HEK293 (cell line): ENCODE measurements around the gene ALDH7A1.

ENCODE experiments used
- CTCF ChIA-PET: fragments of 350-600 bp; formaldehyde crosslinking; extraction: SDS; loops from one replicate; lab custom pipeline; 2021; ENCODE audit warnings: antibody characterized with exemption; lab: Yijun Ruan, JAX
- POLR2A ChIA-PET: fragments of 300-600 bp; formaldehyde crosslinking; extraction: SDS; loops from one replicate; lab custom pipeline; 2020; ENCODE audit warnings: antibody characterized with exemption, inconsistent platforms; lab: Yijun Ruan, JAX
- H3K27ac ChIP-seq: fragments of 200-500 bp; sonication (Bioruptor generic); 2 replicates; pipeline ENCODE4 v1.5.1; 2014; ENCODE audit warnings: low read depth, low read length, control low read depth, inconsistent platforms; ENCODE audit errors: extremely low read depth
- H3K36me3 ChIP-seq, 2 experiments: fragments of 200-500 bp in 1 of 2; sonication (Bioruptor generic) in 1 of 2; 1 replicate in 1 of 2; 2 replicates in 1 of 2; pipeline ENCODE4 v1.5.1; 2014 to 2017; ENCODE audit warnings: inconsistent platforms in 2 of 2, low read length in 2 of 2; ENCODE audit not compliant: control insufficient read depth in 2 of 2, insufficient read depth in 1 of 2
- H3K4me1 ChIP-seq: fragments of 200-500 bp; sonication (Bioruptor generic); 2 replicates; pipeline ENCODE4 v1.5.1; 2014; ENCODE audit warnings: mild to moderate bottlenecking, low read length, inconsistent platforms; ENCODE audit not compliant: control insufficient read depth, insufficient read depth
- H3K4me3 ChIP-seq: 2 replicates; pipeline ENCODE4 v1.5.1; 2011; ENCODE audit warnings: low read depth, mild to moderate bottlenecking, control low read depth, low read length, moderate library complexity
- H3K9me3 ChIP-seq: fragments of 200-500 bp; sonication (Bioruptor generic); 2 replicates; pipeline ENCODE4 v1.5.1; 2014; ENCODE audit warnings: low read depth, low read length, inconsistent platforms; ENCODE audit not compliant: control insufficient read depth, insufficient read depth
- BCL11A ChIP-seq: fragments of 450-650 bp; formaldehyde crosslinking; IDR thresholded peaks from 2 replicates; pipeline ENCODE4 v1.5.1; 2016; ENCODE audit warnings: low read depth, missing biosample characterization, missing genetic modification characterization
- BCL11B ChIP-seq: fragments of 450-650 bp; formaldehyde crosslinking; IDR thresholded peaks from 2 replicates; pipeline ENCODE4 v1.5.1; 2016; ENCODE audit warnings: low read depth, missing biosample characterization, missing genetic modification characterization
- ELK4 ChIP-seq: IDR thresholded peaks from 2 replicates; pipeline ENCODE4 v1.6.1; 2011; ENCODE audit warnings: mild to moderate bottlenecking, low read depth, low read length, borderline replicate concordance
- GFI1B ChIP-seq: fragments of 450-650 bp; formaldehyde crosslinking; IDR thresholded peaks from 2 replicates; pipeline ENCODE4 v1.5.1; 2016; ENCODE audit warnings: missing biosample characterization, missing genetic modification characterization
- GLI4 ChIP-seq: fragments of 450-650 bp; formaldehyde crosslinking; IDR thresholded peaks from 2 replicates; pipeline ENCODE4 v1.5.1; 2016; ENCODE audit warnings: missing biosample characterization, missing genetic modification characterization
- GLIS1 ChIP-seq: fragments of 450-650 bp; formaldehyde crosslinking; IDR thresholded peaks from 2 replicates; pipeline ENCODE4 v1.5.1; 2016; ENCODE audit warnings: missing biosample characterization, missing genetic modification characterization
- SCRT2 ChIP-seq: fragments of 450-650 bp; formaldehyde crosslinking; IDR thresholded peaks from 2 replicates; pipeline ENCODE4 v1.5.1; 2016; ENCODE audit warnings: missing biosample characterization, missing genetic modification characterization
- ZBTB1 ChIP-seq: fragments of 450-650 bp; formaldehyde crosslinking; IDR thresholded peaks from 2 replicates; pipeline ENCODE4 v1.5.1; 2016; ENCODE audit warnings: missing biosample characterization, missing genetic modification characterization
- ZBTB17 ChIP-seq: fragments of 450-650 bp; formaldehyde crosslinking; IDR thresholded peaks from 2 replicates; pipeline ENCODE4 v1.5.1; 2016; ENCODE audit warnings: missing biosample characterization, missing genetic modification characterization
- ZNF121 ChIP-seq: fragments of 450-650 bp; formaldehyde crosslinking; IDR thresholded peaks from 2 replicates; pipeline ENCODE4 v1.5.1; 2016; ENCODE audit warnings: missing biosample characterization, missing genetic modification characterization
- ZNF19 ChIP-seq: fragments of 450-650 bp; formaldehyde crosslinking; IDR thresholded peaks from 2 replicates; pipeline ENCODE4; 2016; ENCODE audit warnings: missing biosample characterization, missing genetic modification characterization, low read depth
- ZNF2 ChIP-seq: fragments of 450-650 bp; formaldehyde crosslinking; IDR thresholded peaks from 2 replicates; pipeline ENCODE4 v1.5.1; 2016; ENCODE audit warnings: missing biosample characterization, missing genetic modification characterization
- ZNF24 ChIP-seq: fragments of 450-650 bp; formaldehyde crosslinking; IDR thresholded peaks from 2 replicates; pipeline ENCODE4 v1.5.1; 2016; ENCODE audit warnings: missing biosample characterization, missing genetic modification characterization
- ZNF335 ChIP-seq: fragments of 450-650 bp; formaldehyde crosslinking; conservative IDR thresholded peaks from 2 replicates; pipeline ENCODE4 v1.5.1; 2016; ENCODE audit warnings: missing biosample characterization, missing genetic modification characterization
- ZNF350 ChIP-seq: fragments of 450-650 bp; formaldehyde crosslinking; IDR thresholded peaks from 2 replicates; pipeline ENCODE4 v1.5.0; 2017; ENCODE audit warnings: missing biosample characterization, mild to moderate bottlenecking, missing genetic modification characterization
- ZNF521 ChIP-seq: fragments of 450-650 bp; formaldehyde crosslinking; IDR thresholded peaks from 2 replicates; pipeline ENCODE4 v1.5.1; 2017; ENCODE audit warnings: missing biosample characterization, mild to moderate bottlenecking, missing genetic modification characterization
- ZNF549 ChIP-seq: fragments of 450-650 bp; IDR thresholded peaks from 2 replicates; pipeline ENCODE4 v1.5.1; 2018; ENCODE audit warnings: missing biosample characterization, missing genetic modification characterization, mild to moderate bottlenecking, inconsistent platforms, moderate library complexity
- ZNF610 ChIP-seq: fragments of 450-650 bp; formaldehyde crosslinking; IDR thresholded peaks from 2 replicates; pipeline ENCODE4 v1.5.1; 2016; ENCODE audit warnings: missing biosample characterization, missing genetic modification characterization, borderline replicate concordance
- ZNF623 ChIP-seq: fragments of 450-650 bp; formaldehyde crosslinking; IDR thresholded peaks from 2 replicates; pipeline ENCODE4 v1.5.1; 2016; ENCODE audit warnings: missing biosample characterization, missing genetic modification characterization
- ZNF707 ChIP-seq: fragments of 450-650 bp; formaldehyde crosslinking; IDR thresholded peaks from 2 replicates; pipeline ENCODE4 v1.5.1; 2016; ENCODE audit warnings: missing biosample characterization, missing genetic modification characterization
- ZNF76 ChIP-seq: fragments of 450-650 bp; formaldehyde crosslinking; IDR thresholded peaks from 2 replicates; pipeline ENCODE4; 2016; ENCODE audit warnings: low read depth, missing biosample characterization, missing genetic modification characterization, borderline replicate concordance
- ZNF785 ChIP-seq: fragments of 450-650 bp; formaldehyde crosslinking; IDR thresholded peaks from 2 replicates; pipeline ENCODE4 v1.5.1; 2016; ENCODE audit warnings: missing biosample characterization, missing genetic modification characterization
- ZNF830 ChIP-seq: fragments of 450-650 bp; IDR thresholded peaks from 2 replicates; pipeline ENCODE4 v1.5.0; 2018; ENCODE audit warnings: missing biosample characterization, missing genetic modification characterization, low read depth, mild to moderate bottlenecking, moderate library complexity
- ZXDB ChIP-seq: fragments of 450-650 bp; formaldehyde crosslinking; IDR thresholded peaks from 2 replicates; pipeline ENCODE4 v1.5.1; 2016; ENCODE audit warnings: missing biosample characterization, missing genetic modification characterization
- TF ChIP-seq, protein P1 (sequence below): fragments of 450-650 bp; formaldehyde crosslinking; optimal IDR thresholded peaks from 2 replicates; pipeline ENCODE3; 2016; ENCODE audit warnings: missing biosample characterization, mild to moderate bottlenecking, missing genetic modification characterization
- TF ChIP-seq, protein P2 (sequence below): fragments of 450-650 bp; formaldehyde crosslinking; IDR thresholded peaks from 2 replicates; pipeline ENCODE4 v1.5.0; 2017; ENCODE audit warnings: missing biosample characterization, missing genetic modification characterization, borderline replicate concordance

ALDH7A1 gene

DNA sequence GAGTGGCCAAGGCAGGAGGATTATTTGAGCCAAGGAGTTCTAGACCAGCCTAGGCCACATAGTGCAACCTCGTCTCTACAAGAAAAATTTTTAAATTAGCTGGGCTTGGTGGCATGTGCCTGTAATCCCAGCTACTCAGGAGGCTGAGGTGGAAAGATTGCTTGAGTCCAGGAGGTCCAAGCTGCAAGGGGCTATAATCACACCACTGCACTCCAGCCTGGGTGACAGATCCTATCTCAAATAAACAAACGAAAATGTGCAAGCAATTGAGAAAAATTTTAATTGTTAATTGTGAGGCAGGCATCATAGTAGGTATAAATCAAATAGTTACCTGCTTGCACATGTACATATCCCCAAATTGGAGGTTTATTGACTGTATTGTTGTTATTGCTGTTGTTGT, 15.3 kb downstream of the ALDH7A1 start:
- CTCF ChIA-PET, result interaction anchor here (0.7 to 2.3 kb wide), 4 partner anchors 15 to 381 kb away, joined by 3 to 7 read pairs (median 4); partner anchors contain the start of genes ALDH7A1 and PHAX
- H3K27ac ChIP-seq, result no peak overlapping the region
- H3K4me1 ChIP-seq, result no peaks in the 10 kb centered on the region
- H3K4me3 ChIP-seq, result no peak overlapping the region
- TF ChIP-seq ZNF521 (tag by site-specific recombination), result no peak
- TF ChIP-seq GLIS1, result peak; percentile 99
- TF ChIP-seq ZXDB (tag by site-specific recombination), result no peak
- TF ChIP-seq ZNF623 (tag by site-specific recombination), result no peak
- TF ChIP-seq ZNF2, result no peak
- no peak for TF ChIP-seq ZNF121 (tag by site-specific recombination)
- no peak for TF ChIP-seq ZNF350 (tag by site-specific recombination)
- no peak for TF ChIP-seq ELK4
- POLR2A ChIA-PET, result interaction anchor here (0.6 to 0.7 kb wide), 2 partner anchors 15 to 238 kb away, joined by 3 to 5 read pairs; partner anchors contain the start of gene ALDH7A1
- H3K36me3 ChIP-seq, result peaks cover 81 to 91% of the 10 kb centered on the region in 2 experiments
- H3K9me3 ChIP-seq, result no peaks in the 10 kb centered on the region

GRCh38 chr5:126577415-126577814, 17.6 kb downstream of the ALDH7A1 start:
- TF ChIP-seq ZNF610 (no peak), GLI4 (no peak), ZNF830 (no peak), ZNF623 (tag by site-specific recombination) (no peak), ZNF785 (tag by site-specific recombination) (no peak), ZNF350 (tag by site-specific recombination) (no peak), ZBTB17 (no peak), ZNF707 (no peak), BCL11A (tag by site-specific recombination) (no peak), ZNF24 (tag by site-specific recombination) (no peak), ZNF19 (tag by site-specific recombination) (no peak), ZNF549 (tag by site-specific recombination) (no peak), GFI1B (no peak), ZNF335 (tag by site-specific recombination) (no peak), ZNF76 (tag by site-specific recombination) (no peak), ZBTB1 (tag by site-specific recombination) (no peak), SCRT2 (tag by site-specific recombination) (no peak), BCL11B (tag by site-specific recombination) (no peak)
- TF ChIP-seq, protein P1, sequence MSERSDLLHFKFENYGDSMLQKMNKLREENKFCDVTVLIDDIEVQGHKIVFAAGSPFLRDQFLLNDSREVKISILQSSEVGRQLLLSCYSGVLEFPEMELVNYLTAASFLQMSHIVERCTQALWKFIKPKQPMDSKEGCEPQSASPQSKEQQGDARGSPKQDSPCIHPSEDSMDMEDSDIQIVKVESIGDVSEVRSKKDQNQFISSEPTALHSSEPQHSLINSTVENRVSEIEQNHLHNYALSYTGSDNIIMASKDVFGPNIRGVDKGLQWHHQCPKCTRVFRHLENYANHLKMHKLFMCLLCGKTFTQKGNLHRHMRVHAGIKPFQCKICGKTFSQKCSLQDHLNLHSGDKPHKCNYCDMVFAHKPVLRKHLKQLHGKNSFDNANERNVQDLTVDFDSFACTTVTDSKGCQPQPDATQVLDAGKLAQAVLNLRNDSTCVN (tag by site-specific recombination), result no peak
- TF ChIP-seq, protein P2, sequence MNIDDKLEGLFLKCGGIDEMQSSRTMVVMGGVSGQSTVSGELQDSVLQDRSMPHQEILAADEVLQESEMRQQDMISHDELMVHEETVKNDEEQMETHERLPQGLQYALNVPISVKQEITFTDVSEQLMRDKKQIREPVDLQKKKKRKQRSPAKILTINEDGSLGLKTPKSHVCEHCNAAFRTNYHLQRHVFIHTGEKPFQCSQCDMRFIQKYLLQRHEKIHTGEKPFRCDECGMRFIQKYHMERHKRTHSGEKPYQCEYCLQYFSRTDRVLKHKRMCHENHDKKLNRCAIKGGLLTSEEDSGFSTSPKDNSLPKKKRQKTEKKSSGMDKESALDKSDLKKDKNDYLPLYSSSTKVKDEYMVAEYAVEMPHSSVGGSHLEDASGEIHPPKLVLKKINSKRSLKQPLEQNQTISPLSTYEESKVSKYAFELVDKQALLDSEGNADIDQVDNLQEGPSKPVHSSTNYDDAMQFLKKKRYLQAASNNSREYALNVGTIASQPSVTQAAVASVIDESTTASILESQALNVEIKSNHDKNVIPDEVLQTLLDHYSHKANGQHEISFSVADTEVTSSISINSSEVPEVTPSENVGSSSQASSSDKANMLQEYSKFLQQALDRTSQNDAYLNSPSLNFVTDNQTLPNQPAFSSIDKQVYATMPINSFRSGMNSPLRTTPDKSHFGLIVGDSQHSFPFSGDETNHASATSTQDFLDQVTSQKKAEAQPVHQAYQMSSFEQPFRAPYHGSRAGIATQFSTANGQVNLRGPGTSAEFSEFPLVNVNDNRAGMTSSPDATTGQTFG, result no peak
- Histone ChIP-seq H3K4me1 (no peaks in the 10 kb centered on the region), H3K27ac (no peak overlapping the region), H3K9me3 (no peaks in the 10 kb centered on the region), H3K36me3 (peaks cover 67 to 76% of the 10 kb centered on the region in 2 experiments), H3K4me3 (no peak overlapping the region)
- ChIA-PET CTCF (no interaction called here), POLR2A (no interaction called here)
